BLaER1 treated with 17β-estradiol and CSF1 and Interleukin-3, amounts not matched to agents 10 nM and 100 nM (cell line): ENCODE data around the gene TNRC6C.

Experiments used
- H3K27ac ChIP-seq, 11 experiments: shearing (Covaris generic); formaldehyde crosslinking; 2 replicates each; pipeline ENCODE4 v1.8.1; 2022
- H3K27me3 ChIP-seq, 11 experiments: shearing (Covaris generic); formaldehyde crosslinking; 2 replicates each; pipeline ENCODE4 v1.8.1; 2022
- H3K36me3 ChIP-seq, 11 experiments: shearing (Covaris generic); formaldehyde crosslinking; 2 replicates each; pipeline ENCODE4 v1.8.1; 2022
- H3K4me1 ChIP-seq, 10 experiments: shearing (Covaris generic); formaldehyde crosslinking; 2 replicates each; pipeline ENCODE4 v1.8.1; 2022
- H3K4me2 ChIP-seq, 11 experiments: shearing (Covaris generic); formaldehyde crosslinking; 2 replicates each; pipeline ENCODE4 v1.8.1; 2022
- H3K4me3 ChIP-seq, 10 experiments: shearing (Covaris generic); formaldehyde crosslinking; 2 replicates each; pipeline ENCODE4 v1.8.1; 2022
- H3K9ac ChIP-seq, 11 experiments: shearing (Covaris generic); formaldehyde crosslinking; 2 replicates each; pipeline ENCODE4 v1.8.1; 2022
- H3K9me3 ChIP-seq, 11 experiments: shearing (Covaris generic); formaldehyde crosslinking; replicated peaks in 1 of 11; 2 replicates each; pipeline ENCODE4 v1.8.1; 2022
- H4K20me1 ChIP-seq, 11 experiments: shearing (Covaris generic); formaldehyde crosslinking; 2 replicates each; pipeline ENCODE4 v1.8.1; 2022
- Cebpa-rat ChIP-seq, 11 experiments: shearing (Covaris generic); IDR thresholded peaks; 2 replicates each; pipeline ENCODE4 v1.8.1; 2022

The TNRC6C gene

DNA sequence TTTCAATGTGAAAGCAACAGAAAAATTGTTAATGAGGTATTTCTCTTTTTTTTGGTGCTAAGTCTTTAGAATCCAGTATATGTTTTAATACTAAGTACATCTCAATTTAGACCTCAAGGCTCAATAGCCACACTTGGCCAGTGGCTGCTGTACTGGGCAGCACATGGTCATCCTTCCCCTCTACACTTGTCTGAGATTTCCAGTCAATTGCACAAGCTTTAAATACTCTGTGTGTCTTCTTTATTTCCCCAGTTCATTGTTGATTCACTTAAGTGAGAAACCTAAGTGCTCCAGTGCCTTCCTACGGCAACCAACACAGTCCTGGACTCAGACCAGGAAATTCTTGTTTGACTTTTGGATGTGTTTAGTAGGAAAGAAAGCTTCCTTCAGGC, 62.2 kb downstream of the TNRC6C start:
- Histone ChIP-seq H3K27me3 (no peaks in the 10 kb centered on the region), H3K36me3 (no peaks in the 10 kb centered on the region), H3K9me3 (no peaks in the 10 kb centered on the region), H4K20me1 (peaks cover 0 to 5% (median 0%) of the 10 kb centered on the region in 11 experiments; a peak in 1 of 22 replicates), H3K4me3 (no peak overlapping the region), H3K4me1 (no peaks in the 10 kb centered on the region), H3K27ac (no peak overlapping the region), H3K4me2 (no peak overlapping the region), H3K9ac (no peak overlapping the region)
- TF ChIP-seq Cebpa-rat (IDR thresholded peaks at IDR 0.05): no peak

DNA sequence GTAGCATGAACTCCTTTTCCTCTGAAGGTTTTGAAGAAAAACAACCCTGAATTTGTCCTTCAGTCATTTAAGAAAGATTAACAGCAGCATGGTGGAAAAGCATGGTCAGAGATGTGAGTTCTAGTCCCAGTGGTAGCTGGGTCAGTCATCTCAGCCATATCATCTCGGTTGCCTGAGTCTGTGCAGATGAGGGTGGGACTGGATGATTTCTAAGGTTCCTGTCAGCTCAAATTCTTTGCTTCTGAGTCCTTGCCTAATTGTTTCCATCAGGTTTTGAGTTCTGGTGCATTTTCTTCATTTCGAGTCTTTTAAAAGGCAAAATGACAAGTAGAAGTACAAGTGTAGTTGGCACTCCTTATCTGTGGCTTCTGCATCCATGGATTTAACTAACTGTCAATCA, 63.9 kb downstream of the TNRC6C start:
- H3K4me3 ChIP-seq: no peak overlapping the region
- no peaks in the 10 kb centered on the region for H3K4me1 ChIP-seq
- H3K4me2 ChIP-seq: no peak overlapping the region
- H3K36me3 ChIP-seq: no peaks in the 10 kb centered on the region
- no peaks in the 10 kb centered on the region for H3K27me3 ChIP-seq
- no peak for TF ChIP-seq Cebpa-rat (IDR thresholded peaks at IDR 0.05)
- no peaks in the 10 kb centered on the region for H3K9me3 ChIP-seq
- H4K20me1 ChIP-seq: peaks cover 0 to 2% (median 0%) of the 10 kb centered on the region in 11 experiments; a peak in 1 of 22 replicates
- H3K9ac ChIP-seq: no peak overlapping the region
- no peak overlapping the region for H3K27ac ChIP-seq

DNA sequence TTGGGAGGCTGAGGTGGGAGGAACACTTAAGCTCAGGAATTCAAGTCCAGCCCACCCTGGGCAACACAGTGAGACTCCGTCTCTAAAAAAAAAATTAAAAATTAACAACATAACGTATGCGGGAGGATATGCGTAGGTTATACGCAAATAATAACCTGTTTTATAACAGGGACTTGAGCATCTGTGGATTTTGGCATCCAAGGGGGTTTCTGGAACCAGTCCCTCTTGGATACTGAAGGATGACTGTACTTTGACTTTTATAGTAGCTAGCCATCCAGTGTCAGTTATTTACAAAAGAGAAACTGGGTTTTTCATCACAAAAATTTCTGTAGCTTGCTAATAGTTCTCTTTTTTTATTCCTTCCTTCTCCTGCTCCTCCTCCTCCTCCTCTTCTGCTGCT, 64.5 kb downstream of the TNRC6C start:
- TF ChIP-seq Cebpa-rat (IDR thresholded peaks at IDR 0.05): no peak
- peaks cover 0 to 3% (median 0%) of the 10 kb centered on the region in 10 experiments; a peak in 5 of 20 replicates for H3K4me1 ChIP-seq
- H3K9me3 ChIP-seq: no peaks in the 10 kb centered on the region
- no peak overlapping the region for H3K27ac ChIP-seq
- no peak overlapping the region for H3K4me2 ChIP-seq
- no peak overlapping the region for H3K9ac ChIP-seq
- H4K20me1 ChIP-seq: no peaks in the 10 kb centered on the region
- H3K36me3 ChIP-seq: no peaks in the 10 kb centered on the region
- H3K4me3 ChIP-seq: no peak overlapping the region
- no peaks in the 10 kb centered on the region for H3K27me3 ChIP-seq

DNA sequence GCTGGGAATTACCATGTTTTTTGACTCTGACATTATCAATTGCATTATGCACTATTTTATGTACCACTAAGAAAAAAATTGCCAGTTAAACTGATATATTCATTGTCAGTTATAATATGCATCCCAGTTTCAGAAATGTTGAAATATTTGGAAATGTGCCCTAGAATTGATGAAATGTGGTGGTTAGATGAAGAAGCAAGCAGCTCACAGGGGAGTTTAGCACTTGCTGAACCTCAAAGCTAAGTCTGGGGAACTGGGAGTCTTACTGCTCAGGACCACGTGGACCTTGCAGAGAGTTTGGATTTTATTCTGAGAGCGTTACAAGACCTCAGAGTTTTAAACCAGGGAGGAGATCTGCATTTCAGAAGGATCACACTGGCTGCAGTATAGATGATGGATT, 67.9 kb downstream of the TNRC6C start:
- Histone ChIP-seq H3K36me3 (peaks cover under 1 to 7% (median 2%) of the 10 kb centered on the region in 11 experiments; a peak in 14 of 22 replicates), H3K9ac (no peak overlapping the region), H4K20me1 (no peaks in the 10 kb centered on the region)

DNA sequence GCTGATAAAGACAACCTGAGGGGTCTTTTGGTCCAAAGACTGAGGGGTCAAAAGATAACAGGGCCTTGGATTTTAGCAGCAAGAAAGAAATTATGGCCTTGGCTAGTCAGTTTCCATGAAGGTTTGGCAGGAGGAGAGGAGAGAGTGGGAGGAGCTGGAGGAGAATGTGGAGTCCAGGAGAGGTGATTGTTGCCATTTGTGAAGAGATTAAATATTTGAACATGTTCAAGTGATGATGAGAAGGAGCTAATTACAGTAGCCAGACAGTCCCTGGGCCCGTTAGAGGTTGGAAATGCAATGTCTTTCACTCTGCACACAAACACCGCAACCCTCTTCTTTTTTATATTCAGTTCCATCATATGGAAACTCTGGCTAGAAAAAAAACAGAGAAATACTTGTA, 68.6 kb downstream of the TNRC6C start:
- H3K27me3 ChIP-seq: no peaks in the 10 kb centered on the region
- no peaks in the 10 kb centered on the region for H3K9me3 ChIP-seq
- no peak overlapping the region for H3K4me2 ChIP-seq
- H3K4me3 ChIP-seq: no peak overlapping the region
- no peak overlapping the region for H3K9ac ChIP-seq
- no peak overlapping the region for H3K27ac ChIP-seq
- no peaks in the 10 kb centered on the region for H4K20me1 ChIP-seq
- TF ChIP-seq Cebpa-rat (IDR thresholded peaks at IDR 0.05): no peak
- H3K4me1 ChIP-seq: peaks cover 0 to 8% (median 0%) of the 10 kb centered on the region in 10 experiments; a peak in 6 of 20 replicates
- H3K36me3 ChIP-seq: peaks cover 5 to 15% (median 10%) of the 10 kb centered on the region in 11 experiments; a peak in 14 of 22 replicates

More for the DNA sequence above, 67.9 kb downstream of the TNRC6C start:
- no peak for TF ChIP-seq Cebpa-rat (IDR thresholded peaks at IDR 0.05)
- Histone ChIP-seq H3K4me3 (no peak overlapping the region), H3K27me3 (no peaks in the 10 kb centered on the region), H3K4me1 (peaks cover 0 to 8% (median 0%) of the 10 kb centered on the region in 10 experiments; a peak in 5 of 20 replicates), H3K4me2 (no peak overlapping the region), H3K9me3 (no peaks in the 10 kb centered on the region), H3K27ac (no peak overlapping the region)

DNA sequence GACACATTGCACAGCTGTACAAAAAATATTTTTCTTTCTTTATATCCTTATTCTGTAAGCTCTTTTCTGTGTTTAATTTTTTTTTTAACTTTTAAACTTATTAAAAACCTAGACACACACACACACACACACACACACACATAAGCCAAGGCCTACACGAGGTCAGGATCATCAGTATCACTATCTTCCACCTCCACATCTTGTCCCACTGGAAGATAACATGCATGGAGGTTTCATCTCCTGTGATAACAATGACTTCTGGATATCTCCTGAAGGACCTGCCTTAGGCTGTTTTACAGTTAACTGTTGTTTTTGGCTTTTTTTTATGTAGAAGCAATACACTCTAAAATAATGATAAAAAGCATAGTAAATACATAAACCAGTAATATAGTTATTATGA, 71.2 kb downstream of the TNRC6C start:
- no peaks in the 10 kb centered on the region for H3K27me3 ChIP-seq
- H3K4me2 ChIP-seq: no peak overlapping the region
- H4K20me1 ChIP-seq: no peaks in the 10 kb centered on the region
- H3K27ac ChIP-seq: no peak overlapping the region
- H3K9me3 ChIP-seq: no peaks in the 10 kb centered on the region
- peaks cover 0 to 10% (median 0%) of the 10 kb centered on the region in 10 experiments; a peak in 6 of 20 replicates for H3K4me1 ChIP-seq
- TF ChIP-seq Cebpa-rat (IDR thresholded peaks at IDR 0.05): no peak
- no peak overlapping the region for H3K9ac ChIP-seq
- H3K36me3 ChIP-seq: peaks cover 5 to 38% (median 16%) of the 10 kb centered on the region in 11 experiments; a peak in 15 of 22 replicates
- no peak overlapping the region for H3K4me3 ChIP-seq

DNA sequence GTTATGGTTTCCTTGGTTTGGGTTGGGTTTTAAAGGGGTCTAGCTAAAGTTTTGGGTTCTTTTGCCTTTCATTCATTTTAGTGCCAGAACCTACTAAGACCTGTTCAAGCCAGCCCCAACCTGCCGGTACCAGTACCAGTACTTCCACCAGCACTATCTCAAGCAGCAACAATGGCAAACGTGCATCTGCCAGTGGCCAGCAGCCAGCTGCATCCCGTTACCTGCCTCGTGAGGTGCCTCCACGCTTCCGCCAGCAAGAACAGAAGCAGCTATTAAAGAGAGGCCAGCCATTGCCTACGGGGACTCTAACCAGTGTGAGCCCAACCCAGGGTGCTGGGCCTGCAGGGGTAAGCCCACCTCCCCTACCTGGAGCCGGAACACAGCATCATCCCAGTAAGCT, 72.9 kb downstream of the TNRC6C start:
- no peak for TF ChIP-seq Cebpa-rat (IDR thresholded peaks at IDR 0.05)
- H3K4me3 ChIP-seq: no peak overlapping the region
- H3K27ac ChIP-seq: no peak overlapping the region
- no peaks in the 10 kb centered on the region for H4K20me1 ChIP-seq
- no peaks in the 10 kb centered on the region for H3K9me3 ChIP-seq
- H3K36me3 ChIP-seq: peaks cover 5 to 50% (median 23%) of the 10 kb centered on the region in 11 experiments; a peak in 16 of 22 replicates
- H3K4me2 ChIP-seq: no peak overlapping the region
- peaks cover 0 to 10% (median 0%) of the 10 kb centered on the region in 10 experiments; a peak in 6 of 20 replicates for H3K4me1 ChIP-seq
- no peaks in the 10 kb centered on the region for H3K27me3 ChIP-seq
- no peak overlapping the region for H3K9ac ChIP-seq

DNA sequence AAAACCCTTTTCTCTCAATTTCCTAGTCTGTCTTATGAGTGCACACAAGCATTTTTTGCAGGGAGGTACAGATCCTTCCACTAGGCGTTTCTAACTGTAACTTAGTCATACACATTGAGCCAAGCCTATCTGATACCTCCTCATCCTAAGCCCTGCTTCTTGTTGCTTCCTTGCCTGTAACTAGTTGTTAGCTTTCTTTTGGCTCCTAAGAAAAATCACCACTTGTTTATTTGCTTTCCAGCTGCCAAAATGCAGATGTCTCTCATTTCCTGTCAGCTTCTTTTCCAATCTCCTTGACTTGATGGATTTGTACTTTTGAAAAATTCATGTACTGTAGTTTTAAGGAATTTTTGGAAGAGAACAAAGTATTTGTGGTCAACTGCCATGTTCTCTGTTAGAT, 73.7 kb downstream of the TNRC6C start:
- no peak overlapping the region for H3K4me3 ChIP-seq
- TF ChIP-seq Cebpa-rat (IDR thresholded peaks at IDR 0.05): no peak
- H3K27me3 ChIP-seq: no peaks in the 10 kb centered on the region
- no peak overlapping the region for H3K9ac ChIP-seq
- no peaks in the 10 kb centered on the region for H3K9me3 ChIP-seq
- H3K4me2 ChIP-seq: no peak overlapping the region
- H3K27ac ChIP-seq: no peak overlapping the region
- no peaks in the 10 kb centered on the region for H4K20me1 ChIP-seq
- H3K4me1 ChIP-seq: peaks cover 0 to 10% (median 0%) of the 10 kb centered on the region in 10 experiments; a peak in 6 of 20 replicates
- peaks cover 5 to 56% (median 26%) of the 10 kb centered on the region in 11 experiments; a peak in 19 of 22 replicates for H3K36me3 ChIP-seq

DNA sequence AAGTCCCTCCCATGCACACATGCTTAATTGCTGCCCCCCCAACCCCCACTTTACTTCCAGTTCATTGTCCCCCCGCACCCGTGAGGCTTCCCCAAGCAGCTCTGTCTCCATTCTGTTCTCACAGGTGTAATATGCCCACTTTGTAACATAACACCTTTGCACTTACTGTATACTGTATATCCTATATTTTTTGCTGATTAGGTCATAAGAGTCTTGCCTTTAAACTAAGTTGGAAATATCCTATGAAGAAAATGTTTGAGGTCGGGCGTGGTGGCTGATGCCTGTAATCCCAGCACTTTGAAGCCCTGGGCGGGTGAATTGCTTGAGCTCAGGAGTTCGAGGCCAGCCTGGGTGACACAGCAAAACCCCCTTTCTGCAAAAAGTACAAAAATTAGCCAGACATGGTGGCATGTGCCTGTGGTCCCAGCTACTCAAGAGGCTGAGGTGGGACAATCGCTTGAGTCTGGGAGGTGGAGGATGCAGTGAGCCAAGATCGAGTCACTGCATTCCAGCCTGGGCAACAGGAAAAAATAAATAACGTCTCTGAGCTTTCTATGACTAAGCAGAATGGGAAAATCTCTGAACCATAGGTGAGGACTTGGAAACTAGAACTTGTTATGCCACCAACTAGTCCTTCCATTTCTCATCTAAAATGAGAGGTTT, 76.1 kb downstream of the TNRC6C start:
- Histone ChIP-seq H3K36me3 (peaks cover 9 to 71% (median 33%) of the 10 kb centered on the region in 11 experiments; a peak in 20 of 22 replicates), H3K9ac (no peak overlapping the region), H3K4me2 (no peak overlapping the region), H3K4me3 (no peak overlapping the region), H3K9me3 (no peaks in the 10 kb centered on the region), H3K27ac (no peak overlapping the region), H3K27me3 (no peaks in the 10 kb centered on the region), H3K4me1 (peaks cover 0 to 10% (median 0%) of the 10 kb centered on the region in 10 experiments; a peak in 2 of 20 replicates), H4K20me1 (no peaks in the 10 kb centered on the region)
- TF ChIP-seq Cebpa-rat (IDR thresholded peaks at IDR 0.05): no peak

DNA sequence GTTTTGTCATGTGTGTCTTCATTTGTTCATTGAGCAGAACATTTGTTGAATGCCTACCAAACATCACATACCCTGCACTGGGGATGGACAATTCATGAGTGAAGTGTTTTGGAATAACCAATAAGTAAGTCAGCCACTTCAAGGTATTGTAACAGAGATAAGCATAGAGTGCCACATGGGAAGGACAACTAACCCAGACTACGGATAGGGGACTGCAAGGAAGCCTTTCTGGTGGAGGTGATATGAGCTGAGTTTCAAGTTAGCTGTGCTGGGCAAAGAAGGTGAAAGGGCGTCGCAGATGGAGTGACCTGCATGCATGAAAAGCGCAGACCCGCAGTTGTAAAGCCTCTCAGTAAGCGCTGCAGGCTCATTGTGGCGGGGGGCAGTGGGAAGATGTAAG, 78.8 kb downstream of the TNRC6C start:
- TF ChIP-seq Cebpa-rat (IDR thresholded peaks at IDR 0.05): no peak
- H3K36me3 ChIP-seq: peaks cover 0 to 61% (median 28%) of the 10 kb centered on the region in 11 experiments; a peak in 17 of 22 replicates
- H3K4me2 ChIP-seq: no peak overlapping the region

More for the DNA sequence above, 78.8 kb downstream of the TNRC6C start:
- Histone ChIP-seq H3K27me3 (no peaks in the 10 kb centered on the region), H3K27ac (no peak overlapping the region), H3K9ac (no peak overlapping the region), H3K4me1 (peaks cover 8 to 25% (median 12%) of the 10 kb centered on the region in 10 experiments; a peak in 16 of 20 replicates), H3K9me3 (no peaks in the 10 kb centered on the region), H4K20me1 (peaks cover 0 to 6% (median 0%) of the 10 kb centered on the region in 11 experiments; a peak in 2 of 22 replicates), H3K4me3 (no peak overlapping the region)
